ENCODE measurements around the gene TULP3.

TULP3 gene

GRCh38 chr12:2930865-2931264 is 40.2 kb downstream of the TULP3 start:
- TF ChIP-seq CTCF (IDR thresholded peaks at IDR 0.05; ENCODE audit: insufficient read depth, missing control alignments): no peak
- FAIRE-seq (no peak), DNase-seq (ENCODE audit: insufficient read length, low spot score) (no peak)

GRCh38 chr12:2933586-2933985 is 42.9 kb downstream of the TULP3 start:
- DNase-seq (ENCODE audit: insufficient read length, low spot score) (no peak), FAIRE-seq (no peak)
- no peak for TF ChIP-seq CTCF (IDR thresholded peaks at IDR 0.05; ENCODE audit: insufficient read depth, missing control alignments)

GRCh38 chr12:2934371-2934770 is 43.7 kb downstream of the TULP3 start:
- no peak for TF ChIP-seq CTCF (IDR thresholded peaks at IDR 0.05; ENCODE audit: insufficient read depth, missing control alignments)
- no peak for FAIRE-seq
- no peak for DNase-seq (ENCODE audit: insufficient read length, low spot score)

- DNase-seq (ENCODE audit: insufficient read length, low spot score): no peak
- FAIRE-seq: no peak
- TF ChIP-seq CTCF (IDR thresholded peaks at IDR 0.05; ENCODE audit: insufficient read depth, missing control alignments): no peak
These were observed 45.6 kb downstream of the TULP3 start for GRCh38 chr12:2936301-2936700.

- DNase-seq (ENCODE audit: insufficient read length, low spot score): no peak
- FAIRE-seq: no peak
- no peak for TF ChIP-seq CTCF (IDR thresholded peaks at IDR 0.05; ENCODE audit: insufficient read depth, missing control alignments)
These were observed 46.8 kb downstream of the TULP3 start for GRCh38 chr12:2937500-2937899.

GRCh38 chr12:2939191-2939590 is 48.5 kb downstream of the TULP3 start:
- no peak for TF ChIP-seq CTCF (IDR thresholded peaks at IDR 0.05; ENCODE audit: insufficient read depth, missing control alignments)
- no peak for FAIRE-seq
- DNase-seq (ENCODE audit: insufficient read length, low spot score): no peak

- TF ChIP-seq CTCF (IDR thresholded peaks at IDR 0.05; ENCODE audit: insufficient read depth, missing control alignments): no peak
- no peak for FAIRE-seq
- DNase-seq (ENCODE audit: insufficient read length, low spot score): no peak
These were observed 49.9 kb downstream of the TULP3 start for GRCh38 chr12:2940564-2940963.

All from D721Med (cell line).